ENCODE measurements around the gene GAGE12H.
"Not testable (repeated sequence)": the region's sequence is repeated elsewhere in the genome, so short reads cannot be mapped to it uniquely, and the experiment has no call there.

GAGE12H gene, protein sequence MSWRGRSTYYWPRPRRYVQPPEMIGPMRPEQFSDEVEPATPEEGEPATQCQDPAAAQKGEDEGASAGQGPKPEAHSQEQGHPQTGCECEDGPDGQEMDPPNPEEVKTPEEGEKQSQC

DNA sequence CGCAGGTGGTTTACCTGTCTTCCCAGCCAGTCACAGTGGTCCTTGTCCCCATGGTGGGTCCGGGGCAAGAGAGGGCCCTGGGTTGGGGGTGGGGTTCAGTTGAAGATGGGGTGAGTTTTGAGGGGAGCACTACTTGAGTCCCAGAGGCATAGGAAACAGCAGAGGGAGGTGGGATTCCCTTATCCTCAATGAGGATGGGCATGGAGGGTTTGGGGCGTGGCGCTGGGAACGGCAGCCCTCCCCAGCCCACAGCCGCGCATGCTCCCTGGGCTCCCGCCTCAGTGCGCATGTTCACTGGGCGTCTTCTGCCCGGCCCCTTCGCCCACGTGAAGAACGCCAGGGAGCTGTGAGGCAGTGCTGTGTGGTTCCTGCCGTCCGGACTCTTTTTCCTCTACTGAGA, at the start of gene GAGE12H:
Gene GAGE12H (plus strand): TSS at position 301 of the 400 bp plus-strand sequence. CDS start 1,155 bp downstream, outside the sequence.
- DNase-seq, result not testable (repeated sequence)

GRCh38 chrX:49531877-49532276, 47.9 kb upstream of the GAGE12H start, which contains the start of gene GAGE12C:
Gene GAGE12C (plus strand): TSS chrX:49532177. CDS start chrX:49533332, 1,155 bp downstream.
- DNase-seq, result not testable (repeated sequence)

- DNase-seq, result not testable (repeated sequence)
Observed at GRCh38 chrX:49541433-49541832, 38.3 kb upstream of the GAGE12H start, which contains the start of gene GAGE12D. Gene GAGE12D (plus strand): TSS chrX:49541733. CDS start chrX:49542888, 1,155 bp downstream.

DNA sequence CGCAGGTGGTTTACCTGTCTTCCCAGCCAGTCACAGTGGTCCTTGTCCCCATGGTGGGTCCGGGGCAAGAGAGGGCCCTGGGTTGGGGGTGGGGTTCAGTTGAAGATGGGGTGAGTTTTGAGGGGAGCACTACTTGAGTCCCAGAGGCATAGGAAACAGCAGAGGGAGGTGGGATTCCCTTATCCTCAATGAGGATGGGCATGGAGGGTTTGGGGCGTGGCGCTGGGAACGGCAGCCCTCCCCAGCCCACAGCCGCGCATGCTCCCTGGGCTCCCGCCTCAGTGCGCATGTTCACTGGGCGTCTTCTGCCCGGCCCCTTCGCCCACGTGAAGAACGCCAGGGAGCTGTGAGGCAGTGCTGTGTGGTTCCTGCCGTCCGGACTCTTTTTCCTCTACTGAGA, 28.8 kb upstream of the GAGE12H start, which contains the start of gene GAGE12E:
Gene GAGE12E (plus strand): TSS at position 301 of the 400 bp plus-strand sequence. CDS start 1,155 bp downstream, outside the sequence.
- not testable (repeated sequence) for DNase-seq

GRCh38 chrX:49560542-49560941, 19.2 kb upstream of the GAGE12H start, which contains the start of gene GAGE12F:
Gene GAGE12F (plus strand): TSS chrX:49560842. CDS start chrX:49561997, 1,155 bp downstream.
- DNase-seq, result not testable (repeated sequence)

GRCh38 chrX:49568728-49569127, 11.0 kb upstream of the GAGE12H start:
- not testable (repeated sequence) for DNase-seq

DNA sequence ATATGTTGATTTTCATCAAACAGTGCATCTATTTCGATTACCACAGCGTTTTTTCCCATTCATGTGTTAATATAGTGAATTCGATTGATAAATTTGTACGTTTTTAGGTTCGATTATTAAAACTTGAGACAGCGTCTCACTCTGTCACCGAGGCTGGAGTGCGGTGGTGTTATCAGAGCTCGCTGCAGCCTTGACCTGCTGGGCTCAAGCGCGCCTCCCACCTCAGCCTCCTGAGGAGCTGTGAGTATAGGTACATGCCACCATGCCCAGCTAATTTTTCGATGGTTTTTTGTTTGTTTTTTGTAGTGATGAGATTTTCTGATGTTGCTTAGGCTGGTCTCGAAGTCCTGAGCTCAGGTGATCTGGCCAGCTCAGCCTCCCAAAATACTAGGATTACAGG, 10.6 kb upstream of the GAGE12H start:
- DNase-seq, result not testable (repeated sequence)

GRCh38 chrX:49570100-49570499, 9.6 kb upstream of the GAGE12H start, which contains the start of gene GAGE12G:
Gene GAGE12G (plus strand): TSS chrX:49570400. CDS start chrX:49571555, 1,155 bp downstream.
- DNase-seq, result not testable (repeated sequence)

- DNase-seq, result not testable (repeated sequence)
Observed at GRCh38 chrX:49589196-49589595, 9.4 kb downstream of the GAGE12H start, which contains the start of gene GAGE2A. Gene GAGE2A (plus strand): TSS chrX:49589496. CDS start chrX:49590651, 1,155 bp downstream.

DNA sequence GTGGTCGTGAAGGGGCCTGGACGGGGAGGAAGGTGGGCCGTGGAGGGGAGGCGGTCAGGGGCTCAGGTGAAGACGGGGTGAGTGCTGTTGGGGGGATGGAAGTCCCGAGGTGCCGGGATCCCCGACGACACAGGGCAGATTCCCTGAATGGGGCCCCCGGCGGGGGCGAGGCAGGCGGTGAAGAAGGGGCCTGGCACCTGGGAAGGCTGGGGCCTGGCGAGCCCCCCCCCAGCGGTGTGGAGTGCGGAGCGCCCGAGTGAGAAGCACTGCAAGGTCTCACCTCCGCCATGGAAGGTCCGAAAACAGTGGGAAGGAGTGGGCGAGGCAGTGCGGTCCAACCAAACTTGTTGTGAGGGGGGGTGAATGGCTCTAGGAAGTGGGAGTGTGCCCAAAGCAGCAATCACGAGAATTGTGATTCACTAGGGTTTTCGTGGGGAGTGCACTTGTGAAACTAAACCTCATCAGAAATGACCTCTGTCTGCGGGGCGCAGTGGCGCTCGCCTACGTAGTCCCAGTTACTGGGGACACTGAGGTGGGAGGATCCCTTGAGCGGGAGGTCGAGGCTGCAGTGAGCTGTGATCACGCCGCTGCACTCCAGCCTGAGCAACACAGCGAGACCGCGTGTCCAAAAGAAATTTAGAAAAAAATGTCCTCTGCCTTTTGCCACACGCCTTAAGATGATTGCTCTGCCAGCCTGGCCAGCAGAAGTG, 10.2 kb downstream of the GAGE12H start:
- DNase-seq, result not testable (repeated sequence)

- DNase-seq, result not testable (repeated sequence)
Observed at GRCh38 chrX:49590488-49590887, 10.7 kb downstream of the GAGE12H start.

GRCh38 chrX:49598720-49599119, 19.0 kb downstream of the GAGE12H start, which contains the start of gene GAGE1:
Gene GAGE1 (plus strand): TSS chrX:49599020. CDS start chrX:49600175, 1,155 bp downstream.
- not testable (repeated sequence) for DNase-seq

DNA sequence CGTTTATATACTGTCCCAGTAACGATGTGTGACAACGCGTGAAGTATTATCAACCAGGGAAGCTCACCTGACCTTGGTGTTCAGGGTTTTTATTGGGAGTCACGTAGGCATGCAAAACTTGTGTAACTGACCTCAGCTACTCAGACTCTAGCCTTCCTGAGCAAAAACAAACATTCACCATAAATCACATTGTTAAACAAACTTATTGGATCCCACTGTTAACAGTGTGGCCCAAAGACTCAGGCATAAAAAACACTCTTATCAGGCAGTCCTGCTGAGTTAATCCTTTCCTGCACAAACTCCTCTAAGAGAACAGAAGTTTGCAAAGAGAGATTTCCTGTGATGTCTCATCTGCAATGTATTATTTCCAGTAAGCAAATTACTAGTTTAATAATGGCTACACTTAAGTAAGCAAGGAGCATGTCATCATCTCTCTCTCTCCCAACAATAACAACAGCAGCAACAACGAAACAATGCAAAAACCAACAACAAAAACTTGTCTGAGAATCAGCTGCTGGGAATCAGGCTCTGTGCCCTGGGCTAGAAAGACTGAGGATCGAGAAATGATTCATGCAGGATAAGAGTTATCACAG, 31.1 kb downstream of the GAGE12H start:
- no peak for DNase-seq

GRCh38 chrX:49618574-49618973, 38.8 kb downstream of the GAGE12H start:
- DNase-seq, result no peak

GRCh38 chrX:49627086-49627777, 47.5 kb downstream of the GAGE12H start:
- DNase-seq, result no peak

All from CD4-positive, alpha-beta T cell treated with Interleukin-15 for 1 hour (primary cell).